ENCODE measurements around the gene FIGNL2. TPM values are rescaled to one million over a fixed set of nuclear protein-coding genes. Genes with fewer than 3 reads are reported as not detected.

Gene FIGNL2
- total and polyA plus RNA-seq, 10 donors = 0.20 to 3.0 (median 1.4) TPM

DNA sequence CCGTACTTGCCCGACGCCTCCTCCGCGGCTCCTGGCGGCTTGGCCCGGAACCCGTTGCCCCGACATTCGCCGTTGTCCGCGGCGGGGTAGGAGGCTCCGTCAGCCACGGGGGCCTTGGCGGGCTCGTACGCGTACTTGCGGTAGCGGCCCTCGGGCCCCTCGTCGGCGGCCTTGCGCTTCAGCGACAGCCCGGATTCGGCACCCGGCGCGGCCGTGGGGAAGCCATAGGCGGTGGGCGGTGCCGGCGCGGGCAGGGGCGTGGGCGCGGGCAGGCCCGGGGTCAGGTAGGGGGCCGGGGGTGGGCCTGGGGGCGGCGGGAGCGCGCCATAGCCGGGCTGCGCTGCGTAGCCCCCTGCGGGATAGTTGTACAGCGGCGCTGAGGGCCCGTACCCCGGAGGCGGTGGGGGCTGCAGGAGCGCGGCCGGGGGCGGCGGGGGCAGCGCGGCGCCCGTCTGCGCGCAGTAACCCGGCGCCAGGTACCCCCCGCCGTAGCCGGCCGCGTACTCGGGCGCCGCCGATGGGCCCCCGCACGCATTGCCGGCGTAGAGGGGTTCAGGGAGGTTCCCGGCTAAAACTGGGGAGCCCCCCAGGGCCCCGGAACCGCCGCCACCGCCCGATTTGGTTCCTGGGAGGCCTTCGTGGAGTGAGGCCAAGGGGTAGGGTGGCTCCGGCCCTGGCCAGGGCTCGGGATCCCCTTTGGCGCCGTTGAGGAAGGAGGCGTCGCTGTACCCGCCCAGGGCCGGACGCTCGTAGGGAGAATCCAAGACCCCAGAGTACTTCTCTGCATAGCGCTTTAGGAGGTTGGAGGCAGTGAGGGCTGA, 26.9 kb downstream of the FIGNL2 start:
- Histone ChIP-seq H3K27me3 (replicated peaks in 1 of 7) (peaks cover 0 to 45% (median 4%) of the 10 kb centered on the region in 7 donors), H3K36me3 (no peaks in the 10 kb centered on the region), H3K27ac (peak overlapping the region; percentile 68 to 88 (median 84)), H3K4me3 (peak overlapping the region; percentile 45 to 87 (median 56)), H3K4me1 (peaks cover 3 to 59% (median 31%) of the 10 kb centered on the region in 6 donors), H3K9me3 (no peaks in the 10 kb centered on the region)
- WGBS, 5 donors = 32 to 67% (median 45%) methylated on average over 66 to 101 of the region's 101 CpGs
- peak in 1 of 3 donors; percentile 1 for TF ChIP-seq POLR2AphosphoS5 (IDR thresholded peaks at IDR 0.05)
- TF ChIP-seq CTCF (IDR thresholded peaks at IDR 0.05 in 8 of 11, conservative IDR thresholded peaks at IDR 0.05 in 3 of 11) = no peak
- DNase-seq = peak; percentile 84
- intact Hi-C loops (cut with DNase I; ENCODE audit: low total_unique reads) = no loop called here

- Histone ChIP-seq H3K4me3 (peak overlapping the region; percentile 46 to 87 (median 56)), H3K27ac (peak overlapping the region; percentile 68 to 88 (median 84)), H3K4me1 (peaks cover 3 to 58% (median 29%) of the 10 kb centered on the region in 6 donors), H3K36me3 (no peaks in the 10 kb centered on the region), H3K9me3 (no peaks in the 10 kb centered on the region), H3K27me3 (replicated peaks in 1 of 7) (peaks cover 0 to 45% (median 4%) of the 10 kb centered on the region in 7 donors)
- WGBS, 5 donors = 15 to 27% (median 22%) methylated on average over 12 to 113 of the region's 113 CpGs
- intact Hi-C loops (cut with DNase I; ENCODE audit: low total_unique reads) = no loop called here
- TF ChIP-seq CTCF (IDR thresholded peaks at IDR 0.05 in 8 of 11, conservative IDR thresholded peaks at IDR 0.05 in 3 of 11) = peak in 7 of 11 experiments; percentile 13 to 68 (median 43)
- TF ChIP-seq POLR2A (IDR thresholded peaks at IDR 0.05) = no peak
- peak; percentile 51 to 62 (median 59) for TF ChIP-seq POLR2AphosphoS5 (IDR thresholded peaks at IDR 0.05)
- peak; percentile 92 for DNase-seq
These were observed 27.7 kb downstream of the FIGNL2 start for GRCh38 chr12:51820526-51821439.

DNA sequence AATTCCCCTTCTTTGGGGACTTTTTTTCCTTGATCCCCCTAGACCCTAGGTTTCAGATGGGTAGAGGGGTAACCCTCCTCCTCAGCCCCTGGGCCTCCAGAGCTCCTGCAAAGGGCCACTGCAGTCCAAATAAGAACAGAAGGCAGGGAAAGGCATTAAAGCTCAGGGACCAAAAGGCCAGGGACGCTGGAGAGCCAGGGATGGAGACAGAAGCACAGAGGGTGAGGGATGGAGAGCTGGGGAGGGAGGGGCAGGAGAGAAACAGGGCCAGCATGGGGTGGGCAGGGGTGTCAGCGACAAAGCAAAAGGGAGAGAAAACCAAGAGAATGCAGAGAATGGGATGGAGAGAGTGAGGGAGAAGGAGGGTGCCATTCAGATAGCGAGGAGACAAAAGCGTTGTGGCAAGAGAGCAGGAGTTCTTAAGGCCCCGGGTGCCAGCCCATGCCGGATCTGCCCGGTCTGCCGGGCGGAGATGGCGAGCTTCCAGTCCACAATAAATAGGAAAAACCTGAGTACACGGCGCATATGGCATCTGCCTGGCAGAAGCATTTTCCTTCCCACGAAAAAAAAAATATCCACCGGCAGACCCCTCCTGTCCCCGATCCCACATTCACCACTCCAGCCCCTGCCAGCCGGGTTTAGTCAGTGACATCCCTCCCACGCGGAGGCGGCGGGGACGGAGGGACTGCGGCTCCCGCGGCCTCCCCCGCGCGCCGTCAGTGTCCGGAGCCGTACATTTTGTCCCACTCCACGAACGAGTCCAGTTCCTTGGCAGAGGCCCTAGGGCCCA, 28.6 kb downstream of the FIGNL2 start:
- peaks cover 0 to 53% (median 4%) of the 10 kb centered on the region in 7 donors for H3K27me3 ChIP-seq (replicated peaks in 1 of 7)
- H3K36me3 ChIP-seq = no peaks in the 10 kb centered on the region
- peak overlapping the region; percentile 46 to 87 (median 56) for H3K4me3 ChIP-seq
- intact Hi-C loops (cut with DNase I; ENCODE audit: low total_unique reads) = no loop called here
- 24 to 53% (median 36%) methylated on average over 27 to 32 of the region's 32 CpGs for WGBS, 5 donors
- TF ChIP-seq POLR2AphosphoS5 (IDR thresholded peaks at IDR 0.05) = peak; percentile 39 to 85 (median 78)
- TF ChIP-seq CTCF (IDR thresholded peaks at IDR 0.05 in 8 of 11, conservative IDR thresholded peaks at IDR 0.05 in 3 of 11) = no peak
- H3K27ac ChIP-seq = peak overlapping the region; percentile 68 to 88 (median 84)
- peaks cover 5 to 66% (median 33%) of the 10 kb centered on the region in 6 donors for H3K4me1 ChIP-seq
- no peaks in the 10 kb centered on the region for H3K9me3 ChIP-seq
- no peak for DNase-seq

Data from spleen (tissue), 11 donors.